HG03045 (cell line): Measurements from ENCODE around the gene SPECC1L.
"Not testable (repeated sequence)": the region's sequence is repeated elsewhere in the genome, so short reads cannot be mapped to it uniquely, and the experiment has no call there.

Source experiments
- ATAC-seq: cut with Tn5 transposase; IDR thresholded peaks from one replicate; pipeline ENCODE4 v1.9.1; 2021; ENCODE audit warnings: mild to moderate bottlenecking, moderate library complexity; ENCODE audit not compliant: unreplicated experiment

Gene SPECC1L

DNA sequence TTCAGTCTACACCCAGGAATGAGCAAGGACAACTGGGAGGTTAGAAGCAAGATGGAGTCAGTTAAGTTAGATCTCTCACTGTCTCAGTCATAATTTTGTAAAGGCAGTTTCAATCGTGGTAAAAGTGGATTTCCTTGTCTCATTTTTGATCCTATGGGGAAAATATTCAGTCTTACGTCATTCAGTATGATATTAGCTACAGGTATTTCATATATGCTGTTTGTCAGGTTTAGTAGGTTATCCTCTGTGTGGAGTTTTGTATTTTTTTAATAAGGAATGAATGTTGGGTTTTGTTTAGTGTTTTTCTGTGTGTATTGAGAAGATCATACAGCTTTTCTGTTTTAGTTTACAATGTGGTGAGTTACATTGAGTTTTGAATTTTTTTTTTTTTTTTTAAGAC, 11.8 kb downstream of the SPECC1L start:
- no peak for ATAC-seq

GRCh38 chr22:24284747-24285203, 14.1 kb downstream of the SPECC1L start:
- ATAC-seq: no peak

DNA sequence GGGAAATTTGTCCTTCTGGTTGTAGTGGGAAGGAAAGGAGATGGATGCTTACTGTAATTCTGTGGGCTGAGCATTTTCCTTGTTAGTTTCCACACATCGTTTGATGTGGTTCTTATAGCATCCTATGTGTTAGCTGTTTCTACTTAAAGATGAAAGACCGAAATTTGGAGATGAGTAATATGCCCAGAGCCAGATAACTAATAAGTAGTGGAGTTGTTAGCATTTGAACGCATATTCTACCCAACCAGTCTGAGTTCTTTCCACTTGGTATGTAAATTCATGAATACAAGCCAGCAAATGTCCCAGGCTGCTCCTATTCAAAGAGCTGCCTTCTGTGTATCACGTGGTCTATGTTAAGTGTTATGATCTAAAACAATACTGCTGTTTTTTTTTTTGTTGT, 14.6 kb downstream of the SPECC1L start:
- ATAC-seq: no peak

- not testable (repeated sequence) for ATAC-seq
These were observed 16.6 kb downstream of the SPECC1L start for GRCh38 chr22:24287212-24287611.

- not testable (repeated sequence) for ATAC-seq
These were observed 17.2 kb downstream of the SPECC1L start for GRCh38 chr22:24287801-24288200.

- no peak for ATAC-seq
These were observed 18.5 kb downstream of the SPECC1L start for GRCh38 chr22:24289114-24289513.

DNA sequence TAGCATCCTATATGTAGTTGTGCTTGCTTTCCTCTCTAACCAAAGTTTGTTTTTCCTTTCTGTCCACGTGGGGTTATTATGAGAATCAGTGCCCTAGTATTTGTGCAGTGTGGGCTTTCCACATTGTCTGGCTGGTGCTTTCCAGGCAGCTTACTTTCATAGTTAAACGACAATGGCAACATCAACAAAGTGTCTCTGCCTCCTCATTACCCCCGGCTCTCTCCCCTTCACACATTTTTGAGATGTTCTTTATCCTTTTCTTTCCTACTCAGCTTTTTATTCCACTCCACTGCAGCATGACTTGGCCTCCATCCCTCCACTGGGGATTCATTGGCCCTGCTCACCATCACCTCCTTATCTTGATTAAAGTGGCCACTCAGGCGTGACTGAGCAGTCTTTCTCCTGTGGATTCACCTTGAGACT, 19.1 kb downstream of the SPECC1L start:
- ATAC-seq: no peak

DNA sequence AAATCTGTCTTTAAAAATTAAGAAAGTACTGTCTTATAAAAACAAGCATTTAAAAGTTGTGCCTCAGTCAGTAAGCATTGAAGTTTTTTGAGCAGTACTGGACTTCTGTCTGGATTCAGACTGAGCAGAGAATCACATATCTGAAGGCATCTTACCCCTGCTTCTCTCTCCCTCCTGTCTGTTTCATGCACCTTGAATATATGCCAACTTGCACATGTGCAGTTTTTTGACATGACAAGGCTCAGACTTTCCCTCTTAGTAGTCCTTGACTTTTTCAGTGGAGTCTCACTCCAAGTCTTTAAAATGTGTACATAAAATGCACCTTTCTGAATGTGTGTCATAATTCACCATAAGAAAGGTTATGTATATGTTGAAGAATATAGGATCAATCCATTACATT, 19.8 kb downstream of the SPECC1L start:
- ATAC-seq: no peak

GRCh38 chr22:24291515-24292201, 21.0 kb downstream of the SPECC1L start:
- ATAC-seq: no peak

- ATAC-seq: not testable (repeated sequence)
These were observed 21.7 kb downstream of the SPECC1L start for GRCh38 chr22:24292202-24292830.

DNA sequence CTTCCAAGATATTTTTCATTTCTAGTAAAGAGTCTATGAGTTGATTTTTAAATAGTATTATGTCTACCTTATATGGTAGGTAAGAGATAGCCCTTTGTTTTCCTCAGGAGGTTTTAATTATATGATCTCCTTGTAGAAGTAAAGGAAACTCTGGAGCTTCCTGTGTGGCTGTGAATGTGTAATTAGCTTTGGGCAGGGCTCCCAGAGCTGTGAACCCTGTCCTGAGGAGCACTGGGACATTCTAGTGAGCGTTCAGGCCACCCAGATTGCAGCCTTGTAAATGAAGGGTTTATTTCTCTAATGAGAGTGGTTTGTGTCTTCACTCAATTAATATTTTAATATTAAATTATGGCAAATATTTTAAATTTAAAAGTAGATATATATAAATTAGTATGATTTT, 24.3 kb downstream of the SPECC1L start:
- ATAC-seq: not testable (repeated sequence)

DNA sequence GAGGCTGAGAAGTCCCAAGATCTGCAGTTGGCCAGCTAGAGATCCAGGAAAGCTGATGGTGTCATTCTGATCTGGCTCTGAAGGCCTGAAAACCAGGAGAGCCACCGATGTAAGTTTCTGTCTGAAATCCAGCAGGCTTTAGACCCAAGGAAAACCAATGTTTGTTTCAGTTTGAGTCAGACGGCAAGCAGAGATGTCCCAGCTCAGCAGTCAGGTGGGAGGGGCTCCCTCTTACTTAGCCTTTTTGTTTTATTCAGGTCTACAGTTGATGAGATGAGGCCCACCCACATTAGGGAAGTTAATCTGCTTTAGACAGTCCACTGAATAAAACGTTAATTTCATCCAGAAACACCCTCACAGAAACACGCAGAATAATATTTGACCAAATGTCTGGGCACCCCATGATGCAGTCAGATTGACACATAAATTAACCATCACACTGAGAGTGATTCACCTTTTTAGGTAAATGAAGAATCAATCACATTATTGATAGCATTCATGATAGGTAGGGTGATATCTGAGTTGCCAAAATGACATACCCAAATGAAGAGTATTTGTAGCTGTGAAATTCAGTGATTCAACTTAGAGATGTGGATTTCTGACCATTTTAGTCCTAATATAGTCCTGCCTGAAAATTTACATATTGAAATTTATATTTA, 28.0 kb downstream of the SPECC1L start:
- ATAC-seq: not testable (repeated sequence)

GRCh38 chr22:24300522-24300921, 29.9 kb downstream of the SPECC1L start:
- not testable (repeated sequence) for ATAC-seq

GRCh38 chr22:24302591-24302990, 32.0 kb downstream of the SPECC1L start:
- no peak for ATAC-seq

DNA sequence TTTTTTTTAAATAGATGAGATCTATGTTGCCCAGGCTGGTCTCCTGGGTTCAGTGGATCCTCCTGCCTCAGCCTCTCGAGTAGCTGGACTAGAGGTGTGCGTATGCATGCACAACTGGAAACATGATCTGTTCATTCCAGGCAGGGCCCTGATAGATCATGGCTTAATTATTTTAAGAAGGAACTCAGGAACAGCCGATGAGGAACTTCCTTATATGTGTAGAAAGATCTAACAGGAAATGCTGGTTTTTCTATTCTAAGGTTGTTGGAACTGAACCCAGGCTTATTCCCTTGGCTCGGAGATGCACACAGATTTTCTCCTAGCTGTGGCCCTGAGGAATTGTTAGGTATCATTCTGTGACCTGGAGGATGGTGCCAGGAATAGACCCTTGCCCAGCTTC, 32.4 kb downstream of the SPECC1L start:
- ATAC-seq: no peak

GRCh38 chr22:24304062-24304675, 33.5 kb downstream of the SPECC1L start:
- no peak for ATAC-seq

GRCh38 chr22:24305260-24305692, 34.6 kb downstream of the SPECC1L start:
- no peak for ATAC-seq

- no peak for ATAC-seq
These were observed 40.3 kb downstream of the SPECC1L start for GRCh38 chr22:24310969-24311368.

GRCh38 chr22:24315367-24315966, 44.8 kb downstream of the SPECC1L start:
- ATAC-seq: no peak

DNA sequence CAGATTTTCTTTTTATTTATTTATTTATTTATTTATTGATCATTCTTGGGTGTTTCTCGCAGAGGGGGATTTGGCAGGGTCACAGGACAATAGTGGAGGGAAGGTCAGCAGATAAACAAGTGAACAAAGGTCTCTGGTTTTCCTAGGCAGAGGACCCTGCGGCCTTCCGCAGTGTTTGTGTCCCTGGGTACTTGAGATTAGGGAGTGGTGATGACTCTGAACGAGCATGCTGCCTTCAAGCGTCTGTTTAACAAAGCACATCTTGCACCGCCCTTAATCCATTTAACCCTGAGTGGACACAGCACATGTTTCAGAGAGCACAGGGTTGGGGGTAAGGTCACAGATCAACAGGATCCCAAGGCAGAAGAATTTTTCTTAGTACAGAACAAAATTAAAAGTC, 45.6 kb downstream of the SPECC1L start:
- ATAC-seq: not testable (repeated sequence)

GRCh38 chr22:24317511-24317910, 46.9 kb downstream of the SPECC1L start:
- not testable (repeated sequence) for ATAC-seq
